Measurements from ENCODE around the gene BCL2L1. TPM values are rescaled to one million over a fixed set of nuclear protein-coding genes. Genes with fewer than 3 reads are reported as not detected.

The BCL2L1 gene
- total RNA-seq, 6 experiments from 2014 or later, result 111 to 122 (median 117) TPM

DNA sequence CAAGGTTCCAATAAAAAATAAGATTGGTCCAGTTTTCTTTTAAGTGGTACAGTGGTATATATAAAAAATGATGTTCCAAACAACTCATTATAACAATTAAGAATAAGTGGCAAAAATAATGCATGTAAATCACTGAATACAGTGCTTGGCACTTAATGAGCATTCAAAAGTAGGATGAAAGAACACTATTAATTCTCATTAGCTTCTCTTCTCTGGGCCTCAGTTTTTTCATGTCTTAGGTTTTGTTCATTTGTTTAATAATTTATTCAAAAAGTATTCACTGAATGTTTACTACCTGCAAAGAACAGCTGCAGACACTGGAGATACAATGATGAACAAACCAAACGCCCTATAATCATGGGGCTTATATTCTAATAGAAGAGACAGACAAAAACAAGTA is 21.1 kb downstream of the BCL2L1 start:
- peaks cover 74% of the 10 kb centered on the region for H3K4me1 Mint-ChIP-seq (ENCODE audit: low read depth)

DNA sequence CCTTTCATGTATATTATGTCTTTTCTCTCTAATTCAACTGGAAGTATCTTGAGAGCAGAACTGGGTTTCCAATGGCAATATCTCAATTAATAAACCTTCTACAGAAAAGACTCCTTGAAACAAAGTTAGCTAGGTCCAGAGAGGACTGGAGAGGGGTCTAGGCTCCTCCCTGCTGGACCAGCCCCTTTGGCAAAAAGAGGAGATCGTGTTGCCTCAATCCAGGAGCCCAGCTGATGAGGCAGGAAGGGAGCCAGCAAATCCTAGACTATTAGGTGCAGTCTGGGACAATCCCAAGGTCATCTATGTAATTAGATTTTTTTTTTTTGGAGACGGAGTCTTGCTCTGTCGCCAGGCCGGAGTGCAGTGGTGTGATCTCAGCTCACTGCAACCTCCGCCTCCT is 21.9 kb downstream of the BCL2L1 start:
- peaks cover 51% of the 10 kb centered on the region for H3K36me3 Mint-ChIP-seq (ENCODE audit: low read depth)
- H3K27me3 Mint-ChIP-seq (ENCODE audit: insufficient read depth), result peaks cover 6% of the 10 kb centered on the region
- DNase-seq, result no peak
- no peaks in the 10 kb centered on the region for H3K9me3 Mint-ChIP-seq
- no peak overlapping the region for H3K4me3 Mint-ChIP-seq
- H3K4me1 Mint-ChIP-seq (ENCODE audit: low read depth), result peaks cover 74% of the 10 kb centered on the region
- peak overlapping the region; percentile 93 for H3K27ac Mint-ChIP-seq
- TF ChIP-seq, protein P1, sequence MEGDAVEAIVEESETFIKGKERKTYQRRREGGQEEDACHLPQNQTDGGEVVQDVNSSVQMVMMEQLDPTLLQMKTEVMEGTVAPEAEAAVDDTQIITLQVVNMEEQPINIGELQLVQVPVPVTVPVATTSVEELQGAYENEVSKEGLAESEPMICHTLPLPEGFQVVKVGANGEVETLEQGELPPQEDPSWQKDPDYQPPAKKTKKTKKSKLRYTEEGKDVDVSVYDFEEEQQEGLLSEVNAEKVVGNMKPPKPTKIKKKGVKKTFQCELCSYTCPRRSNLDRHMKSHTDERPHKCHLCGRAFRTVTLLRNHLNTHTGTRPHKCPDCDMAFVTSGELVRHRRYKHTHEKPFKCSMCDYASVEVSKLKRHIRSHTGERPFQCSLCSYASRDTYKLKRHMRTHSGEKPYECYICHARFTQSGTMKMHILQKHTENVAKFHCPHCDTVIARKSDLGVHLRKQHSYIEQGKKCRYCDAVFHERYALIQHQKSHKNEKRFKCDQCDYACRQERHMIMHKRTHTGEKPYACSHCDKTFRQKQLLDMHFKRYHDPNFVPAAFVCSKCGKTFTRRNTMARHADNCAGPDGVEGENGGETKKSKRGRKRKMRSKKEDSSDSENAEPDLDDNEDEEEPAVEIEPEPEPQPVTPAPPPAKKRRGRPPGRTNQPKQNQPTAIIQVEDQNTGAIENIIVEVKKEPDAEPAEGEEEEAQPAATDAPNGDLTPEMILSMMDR (IDR thresholded peaks at IDR 0.05), result no peak

More for the DNA sequence above, 21.1 kb downstream of the BCL2L1 start:
- DNase-seq, result no peak
- Mint-ChIP-seq H3K4me3 (no peak overlapping the region), H3K27ac (peak overlapping the region; percentile 75), H3K36me3 (ENCODE audit: low read depth) (peaks cover 46% of the 10 kb centered on the region), H3K9me3 (no peaks in the 10 kb centered on the region), H3K27me3 (ENCODE audit: insufficient read depth) (peaks cover 4% of the 10 kb centered on the region)
- TF ChIP-seq, protein P1 (IDR thresholded peaks at IDR 0.05), result no peak

DNA sequence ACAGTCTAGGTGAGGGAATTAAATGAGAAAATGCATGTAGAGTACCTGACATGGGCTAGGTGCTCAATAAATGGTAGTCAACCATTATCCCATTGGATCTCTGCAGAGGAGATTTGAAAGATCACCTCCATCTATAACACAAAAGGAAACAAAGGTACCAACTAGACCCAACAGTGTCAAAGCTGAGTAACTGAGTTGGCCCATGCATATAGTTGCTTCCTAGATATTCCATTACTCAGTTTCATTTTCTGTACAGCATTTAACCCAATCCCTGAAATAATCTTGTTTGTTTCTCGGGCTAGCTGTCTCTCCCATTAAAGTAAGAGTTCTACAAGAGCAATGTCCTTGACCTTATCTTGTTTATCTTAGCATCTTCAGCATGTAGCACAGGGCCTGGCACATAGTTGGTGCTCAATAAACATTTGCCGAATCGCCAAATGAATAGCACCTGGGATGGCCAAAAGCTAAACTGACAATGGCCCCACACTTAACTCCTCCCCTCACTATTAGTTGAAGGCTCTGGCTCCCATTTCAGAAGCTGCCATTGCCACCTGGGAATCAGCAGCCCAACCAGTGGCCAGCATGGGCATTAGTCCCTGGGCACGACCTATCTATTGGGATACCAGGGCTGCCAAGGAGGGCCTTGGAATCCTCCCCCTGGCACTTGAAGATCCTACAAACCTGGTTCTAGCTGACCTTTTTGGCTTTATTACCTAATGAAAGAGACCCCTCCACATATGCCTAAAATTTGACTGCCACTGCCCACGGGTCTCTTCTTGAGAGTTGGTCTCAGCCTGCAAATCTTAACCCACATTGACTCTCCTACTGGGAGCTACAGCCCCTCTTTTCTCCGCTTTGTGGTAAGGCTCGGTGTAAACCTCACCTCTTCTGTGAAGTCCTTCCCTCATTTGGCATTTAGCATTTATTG is 22.6 kb downstream of the BCL2L1 start:
- H3K4me1 Mint-ChIP-seq (ENCODE audit: low read depth), result peaks cover 74% of the 10 kb centered on the region
- peak overlapping the region; percentile 93 for H3K27ac Mint-ChIP-seq
- H3K36me3 Mint-ChIP-seq (ENCODE audit: low read depth), result peaks cover 55% of the 10 kb centered on the region
- H3K9me3 Mint-ChIP-seq, result no peaks in the 10 kb centered on the region
- TF ChIP-seq, protein P1 (IDR thresholded peaks at IDR 0.05), result no peak
- H3K27me3 Mint-ChIP-seq (ENCODE audit: insufficient read depth), result peaks cover 6% of the 10 kb centered on the region
- no peak for DNase-seq
- no peak overlapping the region for H3K4me3 Mint-ChIP-seq

DNA sequence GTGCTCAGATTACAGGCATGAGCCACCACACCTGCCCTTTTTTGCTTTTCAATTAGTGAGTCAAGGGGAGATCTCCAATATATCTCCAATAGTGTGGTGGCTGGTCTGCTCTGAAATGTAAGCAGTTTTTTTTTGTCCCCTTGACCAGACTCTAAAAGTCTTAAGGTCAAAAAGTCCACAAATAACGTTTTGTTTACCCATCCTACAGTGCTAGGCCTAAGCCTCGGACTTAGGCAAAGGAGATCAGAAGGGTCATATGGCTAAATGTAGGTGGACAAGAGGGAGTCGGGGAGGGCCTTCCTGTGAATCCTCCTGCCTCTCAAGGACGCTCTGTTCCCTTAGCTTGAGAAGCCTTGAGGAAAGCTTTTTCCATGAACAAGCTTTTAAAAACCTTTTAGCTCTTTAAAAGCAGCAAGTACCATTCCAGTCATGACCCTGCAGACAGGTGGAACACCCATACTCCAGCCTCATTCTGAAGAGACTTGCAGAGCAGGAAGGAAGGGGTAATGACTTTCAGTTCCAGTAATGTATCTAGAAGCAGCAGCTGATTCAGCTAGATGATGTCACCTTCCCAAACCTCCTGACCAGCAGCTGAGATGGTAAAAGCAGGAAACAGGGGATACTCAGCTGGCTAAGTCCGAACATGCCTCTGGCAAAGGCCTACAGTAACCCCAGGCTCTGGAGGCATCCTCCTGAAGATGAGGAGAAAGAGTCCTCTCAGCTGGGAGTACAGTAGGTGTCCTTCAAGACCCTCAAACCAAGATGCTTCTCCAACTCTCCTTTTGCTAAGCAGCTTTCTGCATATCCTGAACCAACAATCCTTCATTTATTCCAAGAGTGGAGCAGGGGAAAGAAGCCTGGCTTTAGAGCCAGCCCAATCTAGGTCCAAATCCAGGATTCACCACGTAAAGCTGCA is 23.6 kb downstream of the BCL2L1 start:
- peak overlapping the region; percentile 93 for H3K27ac Mint-ChIP-seq
- H3K4me3 Mint-ChIP-seq, result peak overlapping the region; percentile 60; the same call in 1 of the 2 replicates
- peak; percentile 90 for DNase-seq
- peaks cover 6% of the 10 kb centered on the region for H3K27me3 Mint-ChIP-seq (ENCODE audit: insufficient read depth)
- H3K9me3 Mint-ChIP-seq, result no peaks in the 10 kb centered on the region
- TF ChIP-seq, protein P1 (IDR thresholded peaks at IDR 0.05), result no peak
- H3K36me3 Mint-ChIP-seq (ENCODE audit: low read depth), result peaks cover 59% of the 10 kb centered on the region
- peaks cover 74% of the 10 kb centered on the region for H3K4me1 Mint-ChIP-seq (ENCODE audit: low read depth)

DNA sequence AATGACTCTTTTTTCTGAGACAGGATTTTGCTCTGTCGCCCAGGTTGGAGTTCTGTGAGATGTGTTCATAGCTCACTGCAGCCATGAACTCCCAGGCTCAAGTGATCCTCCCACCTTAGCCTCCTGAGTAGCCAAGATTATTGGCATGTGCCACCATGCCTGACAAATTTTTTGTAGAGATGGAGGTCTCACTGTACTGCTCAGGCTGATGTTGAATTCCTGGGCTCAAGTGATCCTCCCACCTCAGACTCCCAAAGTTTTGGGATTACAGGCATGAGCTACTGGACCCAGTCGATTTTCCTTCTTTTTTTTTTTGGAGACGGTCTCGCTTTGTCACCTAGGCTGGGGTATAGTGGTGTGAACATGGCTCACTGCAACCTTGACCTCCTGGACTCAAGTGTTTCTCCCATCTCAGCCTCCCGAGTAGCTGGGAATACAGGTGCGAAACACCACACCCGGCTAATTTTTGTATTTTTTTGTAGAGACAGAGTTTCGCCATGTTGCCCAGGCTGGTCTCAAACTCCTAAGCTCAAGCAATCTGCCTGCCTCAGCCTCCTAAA is 24.3 kb downstream of the BCL2L1 start:
- H3K36me3 Mint-ChIP-seq (ENCODE audit: low read depth), result peaks cover 59% of the 10 kb centered on the region

More for the DNA sequence above, 24.3 kb downstream of the BCL2L1 start:
- no peak for DNase-seq
- TF ChIP-seq, protein P1 (IDR thresholded peaks at IDR 0.05), result no peak
- no peak overlapping the region for H3K4me3 Mint-ChIP-seq
- no peaks in the 10 kb centered on the region for H3K9me3 Mint-ChIP-seq
- peak overlapping the region; percentile 93 for H3K27ac Mint-ChIP-seq
- H3K27me3 Mint-ChIP-seq (ENCODE audit: insufficient read depth), result peaks cover 6% of the 10 kb centered on the region
- H3K4me1 Mint-ChIP-seq (ENCODE audit: low read depth), result peaks cover 76% of the 10 kb centered on the region

Measured in HFFc6 (cell line).